Ectodermal cell (in vitro differentiated cells): ENCODE data around the gene DLX2.

Experiments used
- H3K27ac ChIP-seq: 2 replicates; pipeline ENCODE4 v1.7.0; 2013; ENCODE audit warnings: mild to moderate bottlenecking, low read depth, low read length; ENCODE audit not compliant: insufficient read depth, poor library complexity, severe bottlenecking
- H3K27me3 ChIP-seq: 2 replicates; pipeline ENCODE4 v1.7.0; 2013; ENCODE audit warnings: mild to moderate bottlenecking, low read length; ENCODE audit not compliant: insufficient read depth, control insufficient read depth, poor library complexity, severe bottlenecking
- H3K36me3 ChIP-seq: one replicate; pipeline ENCODE4 v1.7.0; 2013; ENCODE audit warnings: low read length; ENCODE audit not compliant: control insufficient read depth, insufficient read depth
- H3K4me1 ChIP-seq: one replicate; pipeline ENCODE4 v1.7.0; 2013; ENCODE audit warnings: low read length; ENCODE audit not compliant: control insufficient read depth, insufficient read depth
- H3K4me3 ChIP-seq: 2 replicates; pipeline ENCODE4 v1.7.0; 2013; ENCODE audit warnings: low read depth, low read length, control low read depth; ENCODE audit not compliant: insufficient read depth
- H3K9me3 ChIP-seq: 2 replicates; pipeline ENCODE4 v1.7.0; 2013; ENCODE audit warnings: mild to moderate bottlenecking, low read length, moderate library complexity; ENCODE audit not compliant: control insufficient read depth
- WGBS, 2 experiments: methylation state at CpG; one replicate each; pipeline ENCODE4 v1.1.7; 2013; ENCODE audit warnings: missing lambda C conversion rate in 2 of 2; 5-methylcytosine and 5-hydroxymethylcytosine counted together

The DLX2 gene

DNA sequence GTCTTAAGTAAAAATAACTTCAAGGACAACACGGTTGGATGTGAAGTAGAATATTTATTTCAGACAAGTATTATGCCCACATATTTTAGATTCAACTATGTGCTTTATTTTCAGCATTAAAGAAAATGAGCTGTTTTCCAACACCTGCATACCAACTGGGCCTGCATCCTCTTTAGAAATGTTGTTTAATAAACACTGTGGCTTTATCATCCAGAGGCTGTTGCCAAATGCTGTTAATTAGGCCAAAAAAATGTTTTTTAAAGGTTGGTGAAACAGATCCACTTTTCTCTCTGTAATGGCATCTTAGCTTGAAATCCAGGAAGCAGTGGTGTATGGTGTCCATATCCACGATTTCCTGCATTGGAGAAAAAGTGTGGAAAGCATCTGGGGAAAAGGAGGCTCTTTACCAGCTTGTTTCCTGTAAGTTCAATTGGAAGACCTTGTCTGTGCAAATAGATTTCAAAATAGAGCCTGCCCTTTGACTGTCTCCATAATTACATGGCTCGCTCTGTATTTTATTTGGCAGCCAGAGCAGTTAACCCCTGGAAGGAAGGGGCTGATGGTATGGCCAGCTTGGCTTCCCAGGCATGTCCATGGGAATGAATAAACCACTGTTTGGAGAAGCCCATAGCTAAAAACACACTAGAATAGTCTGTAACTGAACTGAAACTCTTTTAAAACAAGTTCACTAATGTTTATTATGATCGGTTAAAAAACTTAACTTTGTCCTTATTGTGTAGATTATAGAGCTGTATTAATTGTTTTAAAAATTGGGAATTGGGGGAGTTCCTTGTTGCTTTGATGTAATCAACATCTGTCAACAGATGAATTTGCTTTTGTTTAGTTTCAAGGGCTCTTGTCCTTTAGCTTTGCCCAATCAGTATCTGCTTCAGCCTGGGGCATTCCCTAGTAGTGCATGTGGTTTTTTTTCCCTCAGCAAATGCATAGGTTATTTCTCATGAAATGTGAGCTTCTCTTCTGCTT lies 50.4 kb downstream of the DLX2 start:
- H3K4me3 ChIP-seq, result no peak overlapping the region
- H3K36me3 ChIP-seq, result no peaks in the 10 kb centered on the region
- no peak overlapping the region for H3K27ac ChIP-seq
- H3K27me3 ChIP-seq, result no peaks in the 10 kb centered on the region
- H3K9me3 ChIP-seq, result no peaks in the 10 kb centered on the region
- WGBS, 2 experiments, result 85% methylated on average over 3 to 4 of the region's 4 CpGs
- peaks cover 8% of the 10 kb centered on the region for H3K4me1 ChIP-seq

GRCh38 chr2:172050479-172051125 lies 52.1 kb downstream of the DLX2 start:
- Histone ChIP-seq H3K4me3 (no peak overlapping the region), H3K9me3 (no peaks in the 10 kb centered on the region), H3K27ac (no peak overlapping the region), H3K27me3 (no peaks in the 10 kb centered on the region), H3K36me3 (no peaks in the 10 kb centered on the region), H3K4me1 (peaks cover 8% of the 10 kb centered on the region)
- WGBS, 2 experiments, result 100% methylated on average over 1 of the region's 1 CpG

- Histone ChIP-seq H3K27me3 (no peaks in the 10 kb centered on the region), H3K27ac (no peak overlapping the region), H3K4me3 (no peak overlapping the region), H3K9me3 (no peaks in the 10 kb centered on the region), H3K4me1 (peaks cover 8% of the 10 kb centered on the region), H3K36me3 (no peaks in the 10 kb centered on the region)
- 93 to 100% methylated on average over 2 of the region's 2 CpGs for WGBS, 2 experiments
Observed at GRCh38 chr2:172049567-172050120, 53.1 kb downstream of the DLX2 start.
